ENCODE data around the gene BICRA. TPM values are rescaled to one million over a fixed set of nuclear protein-coding genes. Genes with fewer than 3 reads are reported as not detected.

BICRA gene
- total and polyA plus RNA-seq, 2 of the 8 experiments (the other 6 are each of a cell fraction or from before 2014, with no cell fraction given), result 1.5 to 29.2 TPM

GRCh38 chr19:47686679-47687450 is 77.9 kb downstream of the BICRA start (continued):
- TF ChIP-seq, protein P1, sequence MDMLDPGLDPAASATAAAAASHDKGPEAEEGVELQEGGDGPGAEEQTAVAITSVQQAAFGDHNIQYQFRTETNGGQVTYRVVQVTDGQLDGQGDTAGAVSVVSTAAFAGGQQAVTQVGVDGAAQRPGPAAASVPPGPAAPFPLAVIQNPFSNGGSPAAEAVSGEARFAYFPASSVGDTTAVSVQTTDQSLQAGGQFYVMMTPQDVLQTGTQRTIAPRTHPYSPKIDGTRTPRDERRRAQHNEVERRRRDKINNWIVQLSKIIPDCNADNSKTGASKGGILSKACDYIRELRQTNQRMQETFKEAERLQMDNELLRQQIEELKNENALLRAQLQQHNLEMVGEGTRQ (IDR thresholded peaks at IDR 0.05; ENCODE audit: low read length), result no peak
- TF ChIP-seq ASH2L (IDR thresholded peaks at IDR 0.05; ENCODE audit: low read length), result no peak
- TF ChIP-seq FOSL1 (IDR thresholded peaks at IDR 0.05; ENCODE audit: insufficient read depth, low read depth, low read length), result no peak
- TF ChIP-seq EZH2 (IDR thresholded peaks at IDR 0.05; ENCODE audit: low read depth, low read length, severe bottlenecking), result no peak
- TF ChIP-seq HDAC2 (IDR thresholded peaks at IDR 0.05; ENCODE audit: borderline replicate concordance in 1 of 2, low read depth in 2 of 2, low read length in 2 of 2), result no peak

All from H1 (cell line).